Measurements from ENCODE around the gene GPR146. TPM values are rescaled to one million over a fixed set of nuclear protein-coding genes. Genes with fewer than 3 reads are reported as not detected.
A peak's percentile ranks its signal among the peaks of the same experiment; 100 is the strongest.

The GPR146 gene
- total RNA-seq, 6 experiments from 2014 or later = 13.3 to 45.3 (median 22.8) TPM

GRCh38 chr7:1100386-1100785 lies 56.0 kb downstream of the GPR146 start:
- H3K27me3 ChIP-seq = no peaks in the 10 kb centered on the region
- no peak overlapping the region for H3K4me3 ChIP-seq
- H3K27ac ChIP-seq = no peak overlapping the region
- no peak for DNase-seq
- H3K4me1 ChIP-seq = peaks cover 0 to 47% (median 26%) of the 10 kb centered on the region in 4 donors
- intact Hi-C loops (cut with DNase I) = no loop called here
- TF ChIP-seq, protein P1, sequence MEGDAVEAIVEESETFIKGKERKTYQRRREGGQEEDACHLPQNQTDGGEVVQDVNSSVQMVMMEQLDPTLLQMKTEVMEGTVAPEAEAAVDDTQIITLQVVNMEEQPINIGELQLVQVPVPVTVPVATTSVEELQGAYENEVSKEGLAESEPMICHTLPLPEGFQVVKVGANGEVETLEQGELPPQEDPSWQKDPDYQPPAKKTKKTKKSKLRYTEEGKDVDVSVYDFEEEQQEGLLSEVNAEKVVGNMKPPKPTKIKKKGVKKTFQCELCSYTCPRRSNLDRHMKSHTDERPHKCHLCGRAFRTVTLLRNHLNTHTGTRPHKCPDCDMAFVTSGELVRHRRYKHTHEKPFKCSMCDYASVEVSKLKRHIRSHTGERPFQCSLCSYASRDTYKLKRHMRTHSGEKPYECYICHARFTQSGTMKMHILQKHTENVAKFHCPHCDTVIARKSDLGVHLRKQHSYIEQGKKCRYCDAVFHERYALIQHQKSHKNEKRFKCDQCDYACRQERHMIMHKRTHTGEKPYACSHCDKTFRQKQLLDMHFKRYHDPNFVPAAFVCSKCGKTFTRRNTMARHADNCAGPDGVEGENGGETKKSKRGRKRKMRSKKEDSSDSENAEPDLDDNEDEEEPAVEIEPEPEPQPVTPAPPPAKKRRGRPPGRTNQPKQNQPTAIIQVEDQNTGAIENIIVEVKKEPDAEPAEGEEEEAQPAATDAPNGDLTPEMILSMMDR (IDR thresholded peaks at IDR 0.05) = no peak
- TF ChIP-seq POLR2A (IDR thresholded peaks at IDR 0.05) = no peak
- WGBS (ENCODE audit: insufficient coverage, low coverage, low lambda C conversion rate, missing lambda C conversion rate) = 100% methylated on average over 1 of the region's 14 CpGs
- H3K9me3 ChIP-seq = no peaks in the 10 kb centered on the region
- no peaks in the 10 kb centered on the region for H3K36me3 ChIP-seq
- ATAC-seq = no peak

DNA sequence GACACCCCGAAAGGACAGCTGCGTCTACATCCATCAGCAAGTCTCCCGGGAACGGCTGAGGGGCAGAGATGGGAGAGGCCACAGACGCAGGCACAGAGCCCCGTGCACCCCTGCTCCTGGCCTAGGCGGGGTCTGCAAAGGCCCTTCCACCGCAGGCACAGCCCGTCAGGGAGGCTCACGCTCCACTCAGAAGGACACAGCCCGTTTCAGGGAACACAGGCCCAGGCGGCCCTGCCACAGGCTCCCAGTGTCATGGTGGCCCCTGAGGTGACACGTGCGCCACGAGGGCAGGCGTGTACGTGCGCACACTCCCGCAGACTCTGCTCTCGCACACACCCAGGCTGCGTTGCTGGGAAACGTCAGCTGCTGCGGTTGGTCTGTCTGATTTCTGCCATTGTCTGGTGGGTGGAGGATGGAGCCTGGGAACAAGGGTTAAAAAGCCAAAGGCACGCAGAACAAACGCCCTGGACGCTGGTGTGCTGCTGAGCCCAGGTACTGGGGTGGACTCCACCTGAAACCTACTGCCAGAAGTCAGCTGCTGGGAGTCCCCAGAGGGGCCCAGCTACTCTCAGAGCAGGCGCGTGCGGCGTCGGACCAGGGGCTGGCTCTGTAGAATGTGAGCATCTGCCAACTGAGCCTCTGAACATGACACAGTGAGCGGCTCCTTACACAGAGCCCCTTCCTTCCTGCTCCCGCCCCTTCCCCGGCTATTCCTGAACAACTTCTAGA lies 56.7 kb downstream of the GPR146 start:
- intact Hi-C loops (cut with DNase I) = no loop called here
- 96% methylated on average over 8 of the region's 34 CpGs for WGBS (ENCODE audit: insufficient coverage, low coverage, low lambda C conversion rate, missing lambda C conversion rate)
- ATAC-seq (no peak), DNase-seq (no peak)
- Histone ChIP-seq H3K27me3 (no peaks in the 10 kb centered on the region), H3K36me3 (no peaks in the 10 kb centered on the region), H3K9me3 (no peaks in the 10 kb centered on the region), H3K4me1 (peaks cover 0 to 41% (median 23%) of the 10 kb centered on the region in 4 donors), H3K27ac (peak overlapping the region in 2 of 3 donors; percentile 84 to 89), H3K4me3 (no peak overlapping the region)
- TF ChIP-seq POLR2A (IDR thresholded peaks at IDR 0.05) = no peak
- TF ChIP-seq, protein P1 (IDR thresholded peaks at IDR 0.05) = no peak

DNA sequence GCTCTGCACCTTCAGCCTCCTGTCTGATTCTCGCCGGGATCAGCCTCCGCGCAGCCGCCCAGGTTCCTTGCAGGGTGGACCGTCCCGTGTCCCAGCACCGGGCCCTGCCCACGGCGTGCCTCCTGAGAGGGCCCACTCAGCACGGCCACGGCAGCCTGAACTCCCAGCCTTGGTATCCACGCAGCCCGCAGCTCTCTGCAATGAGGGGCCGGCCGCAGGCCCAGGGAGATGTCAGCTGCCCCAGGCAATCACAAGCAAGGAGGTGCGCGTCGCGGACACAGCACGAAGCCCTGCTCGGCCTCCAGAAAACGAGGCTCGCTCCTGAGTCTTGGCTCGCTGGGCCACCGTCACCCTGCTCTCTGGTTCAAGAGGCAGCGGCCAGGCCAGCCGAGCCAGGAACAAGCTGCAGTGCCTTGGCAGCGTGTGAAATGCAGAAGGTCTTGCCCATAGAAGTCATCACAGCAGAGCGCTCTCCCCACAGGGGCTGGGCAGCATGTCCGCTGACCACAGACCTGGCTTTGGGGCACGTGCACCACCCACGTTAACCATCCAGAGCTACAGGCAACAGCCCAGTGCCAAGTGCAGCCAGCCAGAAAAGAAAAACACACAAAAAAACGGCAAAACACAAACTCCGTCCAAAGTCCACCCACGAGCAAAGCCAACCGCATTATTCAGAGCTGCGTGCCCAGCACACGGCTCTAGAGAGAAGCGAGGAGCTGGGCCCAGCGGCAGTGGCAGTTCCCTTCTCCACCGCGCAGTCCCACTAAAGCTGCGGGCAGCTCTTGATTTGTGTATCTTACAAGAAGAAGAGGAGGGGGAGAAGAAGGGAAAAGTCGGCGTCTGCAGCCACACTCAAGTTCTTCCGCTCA lies 57.5 kb downstream of the GPR146 start:
- TF ChIP-seq, protein P1 (IDR thresholded peaks at IDR 0.05) = no peak
- peak; percentile 27 for TF ChIP-seq POLR2A (IDR thresholded peaks at IDR 0.05)

GRCh38 chr7:1103009-1103788 lies 58.9 kb downstream of the GPR146 start:
- intact Hi-C loops (cut with DNase I) = no loop called here
- Histone ChIP-seq H3K36me3 (no peaks in the 10 kb centered on the region), H3K9me3 (no peaks in the 10 kb centered on the region), H3K27ac (peak overlapping the region in 2 of 3 donors; percentile 84 to 89), H3K27me3 (no peaks in the 10 kb centered on the region), H3K4me1 (peaks cover 0 to 30% (median 16%) of the 10 kb centered on the region in 4 donors), H3K4me3 (no peak overlapping the region)
- 58% methylated on average over 16 of the region's 34 CpGs for WGBS (ENCODE audit: insufficient coverage, low coverage, low lambda C conversion rate, missing lambda C conversion rate)
- ATAC-seq (peak; percentile 46 to 66 (median 56)), DNase-seq (peak in 1 of 3 donors; percentile 53)
- TF ChIP-seq, protein P1 (IDR thresholded peaks at IDR 0.05) = no peak
- TF ChIP-seq POLR2A (IDR thresholded peaks at IDR 0.05) = no peak

More for the DNA sequence above, 57.5 kb downstream of the GPR146 start:
- Histone ChIP-seq H3K4me1 (peaks cover 0 to 35% (median 19%) of the 10 kb centered on the region in 4 donors), H3K27ac (peak overlapping the region; percentile 23 to 89 (median 84)), H3K9me3 (no peaks in the 10 kb centered on the region), H3K27me3 (no peaks in the 10 kb centered on the region), H3K4me3 (no peak overlapping the region), H3K36me3 (no peaks in the 10 kb centered on the region)
- WGBS (ENCODE audit: insufficient coverage, low coverage, low lambda C conversion rate, missing lambda C conversion rate) = 54% methylated on average over 22 of the region's 47 CpGs
- DNase-seq (peak; percentile 84 to 95 (median 91)), ATAC-seq (peak; percentile 86 to 91 (median 89))
- intact Hi-C loops (cut with DNase I) = no loop called here

Measured in right lobe of liver (tissue), 6 donors.